Stimulated activated CD4-positive, alpha-beta T cell treated with anti-CD3 and anti-CD28 coated beads, Interleukin-12 subunit alpha, Interleukin-12 subunit beta, amount 100 ng/mL, for 48 hours (primary cell): ENCODE results near the gene HOTAIR.

Experiments used
- DNase-seq, 3 donors: peaks; one replicate each; pipeline ENCODE4 v3.0.0-alpha.2; 2020; ENCODE audit warnings: low read depth in 2 of 3, low spot score in 1 of 3

The HOTAIR gene

GRCh38 chr12:54011665-54012532 lies 37.1 kb upstream of the HOTAIR start:
- no peak for DNase-seq

- no peak for DNase-seq
Measured at GRCh38 chr12:54010972-54011664, 36.4 kb upstream of the HOTAIR start.

- no peak for DNase-seq
Measured at GRCh38 chr12:54010053-54010971, 35.6 kb upstream of the HOTAIR start.

GRCh38 chr12:54009171-54010052 lies 34.7 kb upstream of the HOTAIR start:
- DNase-seq = no peak

GRCh38 chr12:54008260-54008552 lies 33.5 kb upstream of the HOTAIR start:
- DNase-seq = no peak

- DNase-seq = no peak
Measured at GRCh38 chr12:54007538-54008259, 32.9 kb upstream of the HOTAIR start.

GRCh38 chr12:54006559-54007220 lies 31.9 kb upstream of the HOTAIR start:
- no peak for DNase-seq

GRCh38 chr12:54005853-54006558 lies 31.3 kb upstream of the HOTAIR start:
- peak; percentile 71 to 84 (median 75) for DNase-seq

GRCh38 chr12:54005531-54005852 lies 30.7 kb upstream of the HOTAIR start:
- no peak for DNase-seq

- DNase-seq = no peak
Measured at GRCh38 chr12:54004841-54005530, 30.2 kb upstream of the HOTAIR start.

GRCh38 chr12:54004063-54004840 lies 29.5 kb upstream of the HOTAIR start:
- DNase-seq = no peak

GRCh38 chr12:54003625-54004024 lies 28.9 kb upstream of the HOTAIR start:
- DNase-seq = no peak

- no peak for DNase-seq
Measured at GRCh38 chr12:54002915-54003389, 28.2 kb upstream of the HOTAIR start.

GRCh38 chr12:54002278-54002914 lies 27.6 kb upstream of the HOTAIR start:
- DNase-seq = no peak

GRCh38 chr12:54001283-54002187 lies 26.8 kb upstream of the HOTAIR start:
- no peak for DNase-seq
